GM18519 (cell line): ENCODE results near the gene IMMP2L.

ENCODE experiments used
- ATAC-seq: cut with Tn5 transposase; IDR thresholded peaks from one replicate; pipeline ENCODE4 v1.9.1; 2021; ENCODE audit warnings: mild to moderate bottlenecking, moderate library complexity; ENCODE audit not compliant: unreplicated experiment, low FRiP score

The IMMP2L gene

GRCh38 chr7:110645060-110645459 is 917.2 kb downstream of the IMMP2L start:
- ATAC-seq, result no peak

DNA sequence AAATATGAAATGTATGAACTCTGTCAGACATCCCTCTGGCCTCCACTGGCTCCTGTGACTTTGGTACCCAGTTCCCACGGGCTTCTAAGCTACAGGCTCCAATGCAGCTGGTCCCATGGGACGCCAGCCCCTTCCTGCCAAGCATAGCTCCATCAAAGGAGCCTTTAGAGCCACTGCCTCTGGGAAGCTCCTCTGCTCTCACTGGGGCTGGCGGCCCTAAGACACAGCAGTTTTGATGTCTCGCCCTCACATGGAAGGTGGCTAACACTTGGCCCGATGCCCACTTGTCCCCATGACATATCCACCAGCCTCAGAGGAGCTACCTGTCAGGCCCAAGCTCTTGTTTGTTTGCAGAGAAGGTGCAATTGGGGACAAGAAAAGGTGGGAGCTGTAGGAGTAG is 925.0 kb downstream of the IMMP2L start:
- no peak for ATAC-seq

DNA sequence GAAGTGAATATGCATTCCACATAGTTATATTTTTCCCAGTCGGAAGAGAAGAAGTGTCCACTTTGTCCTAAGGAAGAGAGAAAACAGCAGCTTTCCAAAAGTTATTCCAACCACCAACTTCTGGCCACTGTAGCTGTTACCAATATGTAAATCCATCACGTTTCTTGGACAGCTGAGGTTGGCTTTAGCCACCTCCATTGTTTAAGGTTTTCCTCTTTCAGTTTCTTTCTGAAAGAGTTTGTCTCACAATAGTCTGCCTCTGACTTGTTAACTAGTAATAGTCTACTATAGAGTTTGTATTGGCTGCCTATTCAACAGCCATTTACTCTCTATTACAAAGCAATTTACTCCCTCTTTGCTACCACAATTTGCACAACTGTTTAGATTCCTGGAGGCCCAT is 929.0 kb downstream of the IMMP2L start:
- no peak for ATAC-seq

DNA sequence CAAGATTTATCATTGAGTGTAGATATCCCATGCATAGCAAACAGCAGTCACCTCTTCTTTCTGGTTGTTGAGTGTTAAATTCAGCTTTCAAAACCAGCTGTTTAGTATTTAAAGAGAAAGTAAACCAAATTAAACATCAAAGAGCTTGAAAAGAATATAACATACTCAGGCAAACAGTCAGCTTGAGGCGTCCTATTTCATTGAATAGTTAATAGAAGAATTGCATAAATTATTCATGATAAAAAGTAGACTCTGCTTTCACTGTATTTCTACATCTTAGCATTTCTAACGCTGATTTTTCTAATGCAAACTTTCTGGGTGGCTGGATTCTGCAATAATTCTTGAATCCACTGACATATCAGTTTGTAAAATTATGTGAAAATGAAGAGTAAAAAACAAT is 935.9 kb downstream of the IMMP2L start:
- ATAC-seq, result no peak

- ATAC-seq, result no peak
These were observed 937.0 kb downstream of the IMMP2L start for GRCh38 chr7:110625294-110625693.

- no peak for ATAC-seq
These were observed 938.9 kb downstream of the IMMP2L start for GRCh38 chr7:110623436-110623835.

- ATAC-seq, result no peak
These were observed 941.0 kb downstream of the IMMP2L start for GRCh38 chr7:110621289-110621688.

DNA sequence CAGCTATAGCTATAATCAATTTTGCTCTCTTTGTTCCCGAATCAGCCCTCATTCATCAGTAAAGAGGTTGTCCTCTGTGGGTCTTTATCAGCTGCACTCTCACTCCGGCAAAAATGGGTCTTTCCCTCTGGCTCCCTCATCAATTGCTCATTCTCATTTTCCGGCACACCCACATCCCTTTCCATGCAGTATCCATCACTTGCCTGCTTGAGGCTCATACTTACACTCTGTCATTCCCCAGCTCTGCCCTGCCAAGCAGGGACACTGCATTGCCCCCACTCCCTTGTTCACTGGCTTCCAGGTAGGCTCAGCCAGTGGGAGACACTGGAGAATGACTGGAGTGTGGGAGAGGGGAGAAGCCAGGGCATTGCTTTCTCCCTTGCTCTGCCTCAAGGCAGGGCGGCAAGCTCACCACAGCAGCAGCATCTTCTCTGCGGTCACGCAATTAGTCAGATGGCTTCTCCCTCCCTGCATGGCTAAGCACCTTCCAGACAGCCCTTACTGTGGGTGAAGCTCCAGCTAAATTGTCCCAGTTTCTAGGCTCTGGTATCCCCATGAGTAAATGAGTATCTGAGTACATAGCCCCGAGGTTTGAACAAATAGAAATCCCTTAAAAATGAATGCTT is 942.1 kb downstream of the IMMP2L start:
- no peak for ATAC-seq
